Caco-2 (cell line): ENCODE measurements around the gene MEFV. TPM values are rescaled to one million over a fixed set of nuclear protein-coding genes. Genes with fewer than 3 reads are reported as not detected.

Experiments
- BruUV-seq: library from RNA; stranded (reverse); fragments of 400-500 nt; replicated peaks from 2 replicates; lab custom pipeline; 2021; lab: Mats Ljungman, UMichigan
- CTCF ChIA-PET: fragments of 300-600 bp; sonication (Branson Sonifier 250); formaldehyde crosslinking; loops from one replicate; lab custom pipeline; 2022; ENCODE audit warnings: antibody characterized with exemption; lab: Charles Lee
- POLR2A ChIA-PET: fragments of 300-600 bp; sonication (Branson Sonifier 250); formaldehyde crosslinking; loops from one replicate; lab custom pipeline; 2022; ENCODE audit warnings: antibody characterized with exemption; lab: Charles Lee
- DNase-seq, 2 experiments: peaks; one replicate each; pipeline versions ENCODE4 v3.0.0 to v3.0.0-alpha.2; 2020 to 2022
- H3K27me3 ChIP-seq: replicated peaks from 2 replicates; pipeline ENCODE4 v1.6.0; 2011; ENCODE audit warnings: low read length; ENCODE audit not compliant: control insufficient read depth, insufficient read depth
- H3K36me3 ChIP-seq: 2 replicates; pipeline ENCODE4 v1.5.1; 2011; ENCODE audit warnings: low read length; ENCODE audit not compliant: control insufficient read depth, insufficient read depth
- H3K4me1 ChIP-seq: fragments of 250-450 bp; sonication (Bioruptor Pico); 2 replicates; pipeline ENCODE4 v1.5.1; 2020; ENCODE audit warnings: mild to moderate bottlenecking
- H3K4me3 ChIP-seq: 2 replicates; pipeline ENCODE4 v1.5.1; 2011; ENCODE audit warnings: low read depth, mild to moderate bottlenecking, control low read depth, low read length
- H3K9me3 ChIP-seq: fragments of 250-450 bp; sonication (Bioruptor Pico); 2 replicates; pipeline ENCODE4 v1.5.1; 2020; ENCODE audit warnings: mild to moderate bottlenecking, moderate library complexity
- H3K27ac Mint-ChIP-seq: one replicate; pipeline ENCODE4 v1.8.0; 2022; ENCODE audit warnings: mixed read lengths; ENCODE audit not compliant: unreplicated experiment
- H3K27me3 Mint-ChIP-seq: one replicate; pipeline ENCODE4 v1.8.0; 2022; ENCODE audit warnings: mixed read lengths; ENCODE audit not compliant: insufficient read depth, unreplicated experiment
- H3K36me3 Mint-ChIP-seq: one replicate; pipeline ENCODE4 v1.8.0; 2022; ENCODE audit warnings: mild to moderate bottlenecking, mixed read lengths; ENCODE audit not compliant: insufficient read depth, unreplicated experiment
- H3K4me1 Mint-ChIP-seq: one replicate; pipeline ENCODE4 v1.8.0; 2022; ENCODE audit warnings: low read depth, mixed read lengths; ENCODE audit not compliant: unreplicated experiment
- H3K4me3 Mint-ChIP-seq: one replicate; pipeline ENCODE4 v1.8.0; 2022; ENCODE audit warnings: mild to moderate bottlenecking, moderate library complexity, mixed read lengths; ENCODE audit not compliant: unreplicated experiment
- H3K9me3 Mint-ChIP-seq: one replicate; pipeline ENCODE4 v1.8.0; 2022; ENCODE audit warnings: mixed read lengths; ENCODE audit not compliant: unreplicated experiment
- intact Hi-C: fragments of 100-400 bp; cut with micrococcal nuclease; formaldehyde crosslinking; loops from one replicate; pipeline ENCODE4 v1.10.0; 2022; ENCODE audit not compliant: unreplicated experiment
- total RNA-seq: library from RNA; stranded (reverse); gene quantifications from 2 replicates; pipeline ENCODE4 v1.2.3, GENCODE V29; 2022
- TF ChIP-seq, protein P1 (sequence below), 2 experiments: fragments of 200-600 bp in 1 of 2; IDR thresholded peaks; 1 replicate in 1 of 2; 2 replicates in 1 of 2; pipeline versions ENCODE4 v1.5.1 to v1.8.0; 2011 to 2022; ENCODE audit warnings: antibody characterized with exemption in 1 of 2, control low read depth in 1 of 2, inconsistent platforms in 1 of 2, low read depth in 1 of 2, low read length in 1 of 2, mild to moderate bottlenecking in 1 of 2, moderate library complexity in 1 of 2; ENCODE audit not compliant: insufficient read depth in 1 of 2, severe bottlenecking in 1 of 2, unreplicated experiment in 1 of 2

The MEFV gene
- total RNA-seq, 1 experiment from 2014 or later: not detected

DNA sequence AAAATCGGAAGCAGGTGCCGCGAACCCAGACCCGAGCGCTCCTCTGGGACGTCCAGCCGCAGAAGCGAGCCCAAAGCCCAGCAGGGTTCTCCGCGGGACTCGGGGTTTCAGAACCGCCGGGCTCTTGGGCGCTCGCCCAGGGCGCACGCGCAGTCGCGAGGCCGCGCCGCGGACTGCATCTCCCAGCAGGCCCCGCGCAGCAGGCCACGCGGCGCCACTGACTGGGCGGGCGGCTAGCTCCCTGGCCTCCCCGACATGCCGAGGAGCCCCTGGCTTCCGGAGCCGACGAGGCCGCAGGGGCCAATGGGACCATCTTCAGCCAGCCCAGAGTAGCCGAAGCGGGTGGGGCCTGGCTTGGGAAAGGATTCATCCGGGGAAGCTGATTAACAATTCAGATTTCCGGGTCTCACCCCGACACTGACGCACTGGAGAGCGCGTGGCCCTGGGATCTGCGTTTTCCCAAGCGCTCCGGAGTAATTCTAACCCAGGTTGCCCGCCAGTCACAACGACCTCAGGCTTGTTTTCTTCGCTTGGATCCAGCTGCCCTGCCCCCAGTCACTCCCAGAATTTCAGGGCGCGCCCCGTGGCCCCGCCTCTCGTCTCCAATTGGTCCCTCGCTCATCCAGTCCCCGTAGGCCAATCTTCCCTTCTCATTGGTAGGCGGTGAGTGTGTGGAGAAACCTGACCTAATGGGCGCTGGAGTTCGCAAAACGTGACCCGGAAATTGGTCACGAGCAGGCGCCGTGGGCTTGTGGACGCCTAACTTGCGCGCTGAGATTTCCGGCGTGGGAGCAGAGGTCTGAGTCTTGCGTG, 26.5 kb upstream of the MEFV start, which contains the start of gene ZNF263:
ZNF263 (plus strand) TSS at position 762 of the 813 bp plus-strand sequence. CDS start 328 bp downstream, outside the sequence.
- BruUV-seq: TSS peak; percentile 79
- ChIA-PET POLR2A (interaction anchor here (0.6 to 2.6 kb wide), 13 partner anchors 9 to 273 kb away, joined by 3 to 21 read pairs (median 5); partner anchors contain the start of genes NAA60, ZNF174, ZNF213 and ZNF597), CTCF (interaction anchor here (0.6 to 2.1 kb wide), 4 partner anchors 9 to 218 kb away, joined by 3 to 8 read pairs (median 5); partner anchors contain the start of gene CLUAP1)
- H3K36me3 ChIP-seq: peaks cover 10% of the 10 kb centered on the region
- H3K9me3 ChIP-seq: no peaks in the 10 kb centered on the region; the same call in 1 of the 2 replicates
- H3K4me1 ChIP-seq: peaks cover 19% of the 10 kb centered on the region
- peak within 1 kb of the TSS; percentile 98 for H3K4me3 Mint-ChIP-seq
- peak within 1 kb of the TSS; percentile 99 for H3K27ac Mint-ChIP-seq
- H3K4me1 Mint-ChIP-seq: no peaks in the 10 kb centered on the region
- peak within 1 kb of the TSS; percentile 72 for H3K4me3 ChIP-seq
- H3K27me3 Mint-ChIP-seq: no peaks in the 10 kb centered on the region
- no peaks in the 10 kb centered on the region for H3K27me3 ChIP-seq
- no peaks in the 10 kb centered on the region for H3K9me3 Mint-ChIP-seq
- DNase-seq: peak; percentile 96
- intact Hi-C loops: loop anchor here (1.0 to 10.0 kb wide), 4 partner anchors 19 to 159 kb away; partner anchors contain the start of genes NAA60, ZNF174, ZNF597 and ZSCAN32
- TF ChIP-seq, protein P1, sequence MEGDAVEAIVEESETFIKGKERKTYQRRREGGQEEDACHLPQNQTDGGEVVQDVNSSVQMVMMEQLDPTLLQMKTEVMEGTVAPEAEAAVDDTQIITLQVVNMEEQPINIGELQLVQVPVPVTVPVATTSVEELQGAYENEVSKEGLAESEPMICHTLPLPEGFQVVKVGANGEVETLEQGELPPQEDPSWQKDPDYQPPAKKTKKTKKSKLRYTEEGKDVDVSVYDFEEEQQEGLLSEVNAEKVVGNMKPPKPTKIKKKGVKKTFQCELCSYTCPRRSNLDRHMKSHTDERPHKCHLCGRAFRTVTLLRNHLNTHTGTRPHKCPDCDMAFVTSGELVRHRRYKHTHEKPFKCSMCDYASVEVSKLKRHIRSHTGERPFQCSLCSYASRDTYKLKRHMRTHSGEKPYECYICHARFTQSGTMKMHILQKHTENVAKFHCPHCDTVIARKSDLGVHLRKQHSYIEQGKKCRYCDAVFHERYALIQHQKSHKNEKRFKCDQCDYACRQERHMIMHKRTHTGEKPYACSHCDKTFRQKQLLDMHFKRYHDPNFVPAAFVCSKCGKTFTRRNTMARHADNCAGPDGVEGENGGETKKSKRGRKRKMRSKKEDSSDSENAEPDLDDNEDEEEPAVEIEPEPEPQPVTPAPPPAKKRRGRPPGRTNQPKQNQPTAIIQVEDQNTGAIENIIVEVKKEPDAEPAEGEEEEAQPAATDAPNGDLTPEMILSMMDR (IDR thresholded peaks at IDR 0.05; ENCODE audit: insufficient read depth in 1 of 2, low read depth in 1 of 2, low read length in 1 of 2, severe bottlenecking in 1 of 2, unreplicated experiment in 1 of 2): no peak
- H3K36me3 Mint-ChIP-seq: peaks cover 48% of the 10 kb centered on the region

DNA sequence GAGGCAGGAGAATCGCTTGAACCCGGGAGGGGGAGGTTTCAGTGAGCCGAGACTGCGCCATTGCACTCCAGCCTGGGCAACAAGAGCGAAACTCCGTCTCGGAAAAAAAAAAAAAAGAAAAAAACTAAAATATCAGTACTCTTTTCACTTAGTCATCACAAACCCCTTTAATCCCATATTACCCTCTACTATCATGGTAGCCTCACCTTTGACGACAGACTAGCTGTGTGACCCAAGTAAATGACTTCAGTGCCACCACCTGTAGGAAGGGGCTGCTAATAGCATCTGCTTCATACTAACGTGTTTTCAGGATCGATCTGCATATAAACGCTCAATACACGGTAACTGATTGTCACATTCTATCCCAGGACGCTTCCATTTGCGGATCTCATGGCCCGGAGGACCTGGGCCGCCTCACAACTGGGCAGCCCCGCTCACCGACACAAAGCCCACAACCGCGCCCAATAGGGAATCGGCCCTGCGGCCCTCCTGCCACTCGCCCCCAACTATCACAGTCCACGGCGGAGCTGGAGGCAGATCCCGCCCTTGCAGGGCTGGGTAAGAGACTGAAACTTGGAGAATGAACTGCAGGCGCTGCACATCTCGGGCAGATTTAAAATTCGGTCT, 25.8 kb upstream of the MEFV start:
- BruUV-seq: no TSS peak
- Mint-ChIP-seq H3K4me3 (peak overlapping the region; percentile 98), H3K9me3 (no peaks in the 10 kb centered on the region), H3K27ac (peak overlapping the region; percentile 99), H3K4me1 (no peaks in the 10 kb centered on the region), H3K36me3 (peaks cover 41% of the 10 kb centered on the region), H3K27me3 (no peaks in the 10 kb centered on the region)
- peaks cover 19% of the 10 kb centered on the region for H3K4me1 ChIP-seq
- no peaks in the 10 kb centered on the region for H3K27me3 ChIP-seq
- peak overlapping the region; percentile 72 for H3K4me3 ChIP-seq
- no peaks in the 10 kb centered on the region; the same call in 1 of the 2 replicates for H3K9me3 ChIP-seq
- POLR2A ChIA-PET: interaction anchor here (0.6 to 2.6 kb wide), 13 partner anchors 8 to 272 kb away, joined by 3 to 21 read pairs (median 5); partner anchors contain the start of genes NAA60, ZNF174, ZNF213 and ZNF597
- CTCF ChIA-PET: interaction anchor here (1.3 to 2.1 kb wide), 2 partner anchors 15 to 18 kb away, joined by 6 to 8 read pairs; no protein-coding TSS in a partner anchor
- peaks cover 8% of the 10 kb centered on the region for H3K36me3 ChIP-seq
- intact Hi-C loops: loop anchor here (1.0 to 10.0 kb wide), 4 partner anchors 18 to 160 kb away; partner anchors contain the start of genes NAA60, ZNF174, ZNF597 and ZSCAN32
- TF ChIP-seq, protein P1 (IDR thresholded peaks at IDR 0.05; ENCODE audit: insufficient read depth in 1 of 2, low read depth in 1 of 2, low read length in 1 of 2, severe bottlenecking in 1 of 2, unreplicated experiment in 1 of 2): no peak
- peak; percentile 74 to 77 for DNase-seq
